H1 (cell line): ENCODE measurements around the gene ALPL. TPM values are rescaled to one million over a fixed set of nuclear protein-coding genes. Genes with fewer than 3 reads are reported as not detected.

Source experiments
- CTCF ChIA-PET: fragments of 300-600 bp; sonication (Branson Sonifier 250); formaldehyde crosslinking; loops from one replicate; lab custom pipeline; 2021; ENCODE audit not compliant: partially characterized antibody; lab: Charles Lee
- POLR2A ChIA-PET: fragments of 300-600 bp; sonication (Branson Sonifier 250); formaldehyde crosslinking; loops from one replicate; lab custom pipeline; 2021; ENCODE audit warnings: inconsistent platforms; ENCODE audit not compliant: partially characterized antibody; lab: Charles Lee
- DNase-seq, 2 experiments: peaks; one replicate each; pipeline versions ENCODE4 v3.0.0 to v3.0.0-alpha.2; 2010 to 2022; ENCODE audit warnings: low spot score in 2 of 2, low read depth in 1 of 2, mixed read lengths in 1 of 2
- FAIRE-seq: peaks from 2 replicates; lab custom pipeline; 2011; peaks lifted over from hg19 to GRCh38; lab: Jason Lieb, UNC
- H2AFZ ChIP-seq: 2 replicates; pipeline ENCODE4 v1.8.1; 2012; ENCODE audit warnings: low read length, inconsistent platforms
- H2AK5ac ChIP-seq: 2 replicates; pipeline ENCODE4 v1.6.1; 2013; ENCODE audit warnings: low read depth, low read length
- H2BK120ac ChIP-seq: replicated peaks from 2 replicates; pipeline ENCODE3; 2013; ENCODE audit warnings: low read depth, low read length, inconsistent platforms
- H2BK12ac ChIP-seq: 2 replicates; pipeline ENCODE4 v1.6.1; 2013; ENCODE audit warnings: low read depth, low read length
- H2BK15ac ChIP-seq: 2 replicates; pipeline ENCODE4 v1.6.1; 2013; ENCODE audit warnings: low read length
- H2BK20ac ChIP-seq: 2 replicates; pipeline ENCODE4 v1.6.1; 2013; ENCODE audit warnings: low read length
- H2BK5ac ChIP-seq: 2 replicates; pipeline ENCODE4 v1.6.1; 2013; ENCODE audit warnings: low read depth, low read length
- H3K14ac ChIP-seq: 2 replicates; pipeline ENCODE4 v1.6.1; 2013; ENCODE audit warnings: inconsistent platforms; ENCODE audit not compliant: insufficient read length
- H3K18ac ChIP-seq: 2 replicates; pipeline ENCODE4 v1.6.1; 2013; ENCODE audit warnings: low read length; ENCODE audit errors: extremely low read depth
- H3K23ac ChIP-seq: 2 replicates; pipeline ENCODE4 v1.6.1; 2013; ENCODE audit warnings: inconsistent platforms; ENCODE audit not compliant: insufficient read length
- H3K23me2 ChIP-seq: 2 replicates; pipeline ENCODE4 v1.6.1; 2013; ENCODE audit warnings: low read depth, low read length
- H3K27ac ChIP-seq: 2 replicates; pipeline ENCODE4 v1.6.1; 2011; ENCODE audit warnings: low read depth, low read length, inconsistent platforms
- H3K27me3 ChIP-seq, 4 experiments: replicated peaks in 1 of 4; 1 replicate in 1 of 4; 2 replicates in 3 of 4; pipeline versions ENCODE4 v1.6.1 to v1.8.1; 2011 to 2013; ENCODE audit warnings: low read length in 3 of 4, mild to moderate bottlenecking in 3 of 4, inconsistent platforms in 2 of 4, mixed read lengths in 2 of 4, moderate library complexity in 1 of 4; ENCODE audit not compliant: control insufficient read depth in 3 of 4, insufficient read depth in 3 of 4; ENCODE audit errors: extremely low read depth in 1 of 4
- H3K36me3 ChIP-seq, 4 experiments: 2 replicates each; pipeline versions ENCODE4 v1.6.1 to v1.8.1; 2011 to 2013; ENCODE audit warnings: mild to moderate bottlenecking in 4 of 4, low read length in 3 of 4, moderate library complexity in 2 of 4, control low read depth in 1 of 4, inconsistent platforms in 1 of 4; ENCODE audit not compliant: insufficient read depth in 4 of 4, control insufficient read depth in 2 of 4
- H3K4ac ChIP-seq: replicated peaks from 2 replicates; pipeline ENCODE3; 2013; ENCODE audit warnings: low read length, low read depth, mixed read lengths, inconsistent platforms; ENCODE audit not compliant: insufficient read length
- H3K4me1 ChIP-seq, 4 experiments: replicated peaks in 1 of 4; 1 replicate in 1 of 4; 2 replicates in 3 of 4; pipeline versions ENCODE4 v1.6.1 to v1.8.1; 2011 to 2013; ENCODE audit warnings: low read length in 3 of 4, inconsistent platforms in 2 of 4, mixed read lengths in 1 of 4; ENCODE audit not compliant: insufficient read depth in 4 of 4, control insufficient read depth in 3 of 4
- H3K4me2 ChIP-seq, 2 experiments: 2 replicates each; pipeline versions ENCODE4 v1.6.1 to v1.8.1; 2011 to 2013; ENCODE audit warnings: low read depth in 2 of 2, low read length in 2 of 2, control low read depth in 1 of 2, inconsistent platforms in 1 of 2, mild to moderate bottlenecking in 1 of 2; ENCODE audit not compliant: insufficient read depth in 1 of 2
- H3K4me3 ChIP-seq, 4 experiments: fragments of 200-600, 300-600 bp in 1 of 4; sonication (generic), shearing (Covaris generic), sonication (Bioruptor Twin) in 1 of 4; 2 replicates each; pipeline versions ENCODE4 v1.5.1 to v1.8.1; 2011 to 2016; ENCODE audit warnings: low read length in 4 of 4, low read depth in 3 of 4, control low read depth in 2 of 4, inconsistent platforms in 2 of 4, mild to moderate bottlenecking in 2 of 4, mixed read lengths in 1 of 4, moderate library complexity in 1 of 4; ENCODE audit not compliant: insufficient read depth in 2 of 4; ENCODE audit errors: extremely low read depth in 1 of 4
- H3K56ac ChIP-seq: replicated peaks from 2 replicates; pipeline ENCODE3; 2013; ENCODE audit warnings: low read depth, mild to moderate bottlenecking, mixed read lengths, low read length, inconsistent platforms; ENCODE audit not compliant: insufficient read length
- H3K79me1 ChIP-seq: 2 replicates; pipeline ENCODE4 v1.6.1; 2013; ENCODE audit warnings: low read depth, low read length, control low read depth
- H3K79me2 ChIP-seq, 2 experiments: 2 replicates each; pipeline versions ENCODE4 v1.6.1 to v1.8.1; 2012 to 2013; ENCODE audit warnings: low read length in 2 of 2, mild to moderate bottlenecking in 2 of 2, inconsistent platforms in 1 of 2; ENCODE audit not compliant: insufficient read depth in 2 of 2, control insufficient read depth in 1 of 2
- H3K9ac ChIP-seq, 4 experiments: replicated peaks in 1 of 4; 1 replicate in 1 of 4; 2 replicates in 3 of 4; pipeline versions ENCODE4 v1.6.1 to v1.8.1; 2011 to 2013; ENCODE audit warnings: low read depth in 3 of 4, low read length in 3 of 4, control low read depth in 2 of 4, mild to moderate bottlenecking in 2 of 4, moderate library complexity in 2 of 4, inconsistent platforms in 1 of 4; ENCODE audit errors: extremely low read depth in 1 of 4
- H3K9me3 ChIP-seq, 2 experiments: 2 replicates each; pipeline versions ENCODE4 v1.6.1 to v1.8.1; 2012 to 2013; ENCODE audit warnings: mild to moderate bottlenecking in 2 of 2, moderate library complexity in 2 of 2, control low read depth in 1 of 2, inconsistent platforms in 1 of 2, low read depth in 1 of 2, low read length in 1 of 2, mixed read lengths in 1 of 2; ENCODE audit not compliant: insufficient read depth in 2 of 2
- H4K20me1 ChIP-seq, 2 experiments: replicated peaks in 1 of 2; 2 replicates each; pipeline versions ENCODE3 to v1.8.1; 2011 to 2013; ENCODE audit warnings: inconsistent platforms in 2 of 2, low read length in 2 of 2, mild to moderate bottlenecking in 1 of 2; ENCODE audit not compliant: insufficient read depth in 2 of 2, control insufficient read depth in 1 of 2
- H4K5ac ChIP-seq: 2 replicates; pipeline ENCODE4 v1.6.1; 2013; ENCODE audit warnings: low read length, low read depth, mixed read lengths, inconsistent platforms; ENCODE audit not compliant: insufficient read length
- H4K8ac ChIP-seq: 2 replicates; pipeline ENCODE4 v1.8.0; 2013; ENCODE audit warnings: mild to moderate bottlenecking, moderate library complexity, low read length, inconsistent platforms; ENCODE audit not compliant: insufficient read depth; ENCODE audit errors: extremely low read depth
- H4K91ac ChIP-seq: replicated peaks from 2 replicates; pipeline ENCODE3; 2013; ENCODE audit warnings: low read length, mixed read lengths, inconsistent platforms; ENCODE audit not compliant: insufficient read length
- CEBPB ChIP-seq: IDR thresholded peaks from 2 replicates; pipeline ENCODE4 v1.6.1; 2012; ENCODE audit warnings: low read depth, low read length
- CTCF ChIP-seq, 3 experiments: IDR thresholded peaks; 1 replicate in 2 of 3; 2 replicates in 1 of 3; pipeline versions ENCODE4 v1.5.1 to v1.6.1; 2011; ENCODE audit warnings: low read length in 3 of 3, mild to moderate bottlenecking in 3 of 3, inconsistent platforms in 2 of 3, low read depth in 1 of 3, moderate library complexity in 1 of 3; ENCODE audit not compliant: insufficient read depth in 1 of 3; ENCODE audit errors: control extremely low read depth in 1 of 3
- E2F6 ChIP-seq: IDR thresholded peaks from 2 replicates; pipeline ENCODE4 v1.6.1; 2012; ENCODE audit warnings: inconsistent platforms
- FOSL1 ChIP-seq: IDR thresholded peaks from 2 replicates; pipeline ENCODE4 v1.6.1; 2011; ENCODE audit warnings: mild to moderate bottlenecking, low read depth, low read length, moderate library complexity; ENCODE audit not compliant: insufficient read depth
- GABPA ChIP-seq: IDR thresholded peaks from 2 replicates; pipeline ENCODE4 v1.6.1; 2011; ENCODE audit warnings: mild to moderate bottlenecking, low read length, moderate library complexity, borderline replicate concordance; ENCODE audit not compliant: insufficient read depth
- GTF2F1 ChIP-seq: IDR thresholded peaks from 2 replicates; pipeline ENCODE4 v1.6.1; 2012; ENCODE audit warnings: low read depth, low read length, improper control_type of control experiment, borderline replicate concordance
- POLR2AphosphoS5 ChIP-seq: IDR thresholded peaks from 2 replicates; pipeline ENCODE4 v1.6.1; 2011; ENCODE audit warnings: low read depth, low read length
- POU5F1 ChIP-seq: IDR thresholded peaks from 2 replicates; pipeline ENCODE4 v1.6.1; 2011; ENCODE audit warnings: low read depth, mild to moderate bottlenecking, low read length, moderate library complexity
- RXRA ChIP-seq: IDR thresholded peaks from 2 replicates; pipeline ENCODE4 v1.6.1; 2011; ENCODE audit warnings: low read depth, mild to moderate bottlenecking, low read length, moderate library complexity; ENCODE audit not compliant: insufficient read depth
- TCF12 ChIP-seq: IDR thresholded peaks from 2 replicates; pipeline ENCODE4 v1.6.1; 2011; ENCODE audit warnings: low read depth, mild to moderate bottlenecking, low read length
- WGBS, 2 experiments: shearing (Covaris generic) in 1 of 2; methylation state at CpG; one replicate each; pipeline versions ENCODE4 v1.1.6 to v1.1.7; 2013 to 2015; ENCODE audit warnings: low lambda C conversion rate in 2 of 2, mixed read lengths in 2 of 2, inconsistent platforms in 1 of 2, low coverage in 1 of 2, missing lambda C conversion rate in 1 of 2; ENCODE audit not compliant: insufficient replicate concordance in 2 of 2, insufficient coverage in 1 of 2, insufficient read length in 1 of 2; ENCODE audit errors: extremely low coverage in 1 of 2, missing lambda C conversion rate in 1 of 2; 5-methylcytosine and 5-hydroxymethylcytosine counted together
- polyA plus RNA-seq, 7 experiments: library from polyadenylated mRNA; depleted of rRNA in 3 of 7; stranded (reverse) in 5 of 7; unstranded in 2 of 7; fragments of >200 nt in 5 of 7; fragments of 200-250 nt in 2 of 7; gene quantifications; 1 replicate in 5 of 7; 2 replicates in 1 of 7; 4 replicates in 1 of 7; pipeline versions ENCODE4 v1.2.1 to v1.2.3, GENCODE V29; 2011 to 2013; ENCODE audit warnings: missing spikeins in 2 of 7, mixed read lengths in 2 of 7
- total RNA-seq: library from RNA; stranded (reverse); fragmentation: NEBNext Ultra II Directional; extraction: Animal tissue kit (Norgen Biotek cat#: 25700); gene quantifications from 2 replicates; pipeline ENCODE4 v1.2.1, GENCODE V29; 2021

Gene ALPL
- total and polyA plus RNA-seq, 2 of the 8 experiments (the other 6 are each of a cell fraction or from before 2014, with no cell fraction given): 175 to 362 TPM

GRCh38 chr1:21572735-21573277 lies 63.6 kb downstream of the ALPL start:
- Histone ChIP-seq H3K4ac (no peak overlapping the region), H3K23ac (no peak overlapping the region), H3K79me2 (no peaks in the 10 kb centered on the region), H2BK15ac (no peak overlapping the region), H3K14ac (no peak overlapping the region), H3K4me1 (peaks cover 2 to 7% (median 4%) of the 10 kb centered on the region in 4 experiments; a peak in 6 of 7 replicates), H2AFZ (no peak overlapping the region), H3K9ac (no peak overlapping the region), H2BK20ac (no peak overlapping the region), H2BK120ac (no peak overlapping the region), H3K18ac (no peak overlapping the region), H3K23me2 (peaks cover 3% of the 10 kb centered on the region; the same call in 1 of the 2 replicates), H3K79me1 (no peaks in the 10 kb centered on the region; the same call in none of the 2 replicates), H2BK12ac (no peak overlapping the region), H4K5ac (no peak overlapping the region), H3K27me3 (no peaks in the 10 kb centered on the region; a peak in 2 of 7 replicates), H4K20me1 (peaks cover 2 to 7% of the 10 kb centered on the region in 2 experiments), H3K4me2 (no peak overlapping the region), H2AK5ac (no peak overlapping the region), H2BK5ac (no peak overlapping the region), H3K36me3 (peaks cover 0 to 9% (median 2%) of the 10 kb centered on the region in 4 experiments; a peak in 5 of 8 replicates), H4K91ac (no peak overlapping the region), H3K27ac (no peak overlapping the region), H4K8ac (no peak overlapping the region), H3K56ac (no peak overlapping the region), H3K4me3 (no peak overlapping the region), H3K9me3 (no peaks in the 10 kb centered on the region)
- POLR2A ChIA-PET: interaction anchor here (0.7 to 1.6 kb wide), 3 partner anchors 20 to 67 kb away, joined by 3 to 4 read pairs (median 3); no protein-coding TSS in a partner anchor
- DNase-seq: no peak
- CTCF ChIA-PET: interaction anchor here (0.8 to 4.8 kb wide), 24 partner anchors 9 to 355 kb away, joined by 3 to 49 read pairs (median 4); partner anchors contain the start of gene ALPL
- no peak for FAIRE-seq
- 92% methylated on average over 13 of the region's 13 CpGs; no CpG with 5 or more reads in 1 of the 2 experiments for WGBS, 2 experiments
- TF ChIP-seq GABPA (no peak), TCF12 (no peak), E2F6 (no peak), GTF2F1 (no peak), FOSL1 (no peak), POLR2AphosphoS5 (no peak), CTCF (IDR thresholded peaks at IDR 0.05; ENCODE audit: control extremely low read depth in 1 of 3, insufficient read depth in 1 of 3, low read depth in 1 of 3, low read length in 3 of 3) (no peak), POU5F1 (no peak), CEBPB (no peak), RXRA (no peak)
